Neuronal stem cell (in vitro differentiated cells): ENCODE measurements around the gene BMP6.

Experiments
- DNase-seq: peaks from one replicate; pipeline ENCODE4 v3.0.0-alpha.2; 2013; ENCODE audit warnings: low spot score
- H2AFZ ChIP-seq: one replicate; pipeline ENCODE4 v1.6.1; 2013; ENCODE audit warnings: mild to moderate bottlenecking, low read length, inconsistent platforms
- H2AK5ac ChIP-seq: 2 replicates; pipeline ENCODE4 v1.6.1; 2013; ENCODE audit warnings: low read depth, mild to moderate bottlenecking, inconsistent platforms, low read length, moderate library complexity, mixed read lengths
- H2BK120ac ChIP-seq: 2 replicates; pipeline ENCODE4 v1.6.1; 2013; ENCODE audit warnings: low read depth, mild to moderate bottlenecking, inconsistent platforms, low read length, moderate library complexity, mixed read lengths
- H2BK12ac ChIP-seq: one replicate; pipeline ENCODE4 v1.6.1; 2013; ENCODE audit warnings: low read length, inconsistent platforms
- H2BK15ac ChIP-seq: 2 replicates; pipeline ENCODE4 v1.6.1; 2013; ENCODE audit warnings: mild to moderate bottlenecking, low read length, inconsistent platforms, mixed read lengths
- H2BK5ac ChIP-seq: one replicate; pipeline ENCODE4 v1.6.1; 2013; ENCODE audit warnings: inconsistent platforms, mild to moderate bottlenecking, low read length, moderate library complexity
- H3K14ac ChIP-seq: one replicate; pipeline ENCODE4 v1.6.1; 2013; ENCODE audit warnings: low read length, inconsistent platforms
- H3K18ac ChIP-seq: 2 replicates; pipeline ENCODE4 v1.6.1; 2013; ENCODE audit warnings: low read length, inconsistent platforms
- H3K23ac ChIP-seq: 2 replicates; pipeline ENCODE4 v1.6.1; 2013; ENCODE audit warnings: low read depth, mild to moderate bottlenecking, mixed read lengths, low read length, inconsistent platforms; ENCODE audit not compliant: poor library complexity
- H3K27ac ChIP-seq: replicated peaks from 3 replicates; pipeline ENCODE4 v1.5.1; 2013; ENCODE audit warnings: low read length, inconsistent platforms
- H3K27me3 ChIP-seq, 3 experiments: 2 replicates each; pipeline ENCODE4 v1.6.1; 2013; ENCODE audit warnings: low read length in 3 of 3, mild to moderate bottlenecking in 2 of 3, inconsistent platforms in 1 of 3, low read depth in 1 of 3, mixed read lengths in 1 of 3, moderate library complexity in 1 of 3; ENCODE audit not compliant: control insufficient read depth in 3 of 3, insufficient read depth in 3 of 3
- H3K36me3 ChIP-seq, 2 donors: replicated peaks in 1 of 2; 2 replicates each; pipeline ENCODE4 v1.6.1; 2013; ENCODE audit warnings: low read length in 2 of 2; ENCODE audit not compliant: control insufficient read depth in 2 of 2, insufficient read depth in 2 of 2
- H3K4ac ChIP-seq: 2 replicates; pipeline ENCODE4 v1.6.1; 2013; ENCODE audit warnings: inconsistent platforms, mild to moderate bottlenecking, low read length, moderate library complexity
- H3K4me1 ChIP-seq, 2 donors: 1 replicate in 1 of 2; 2 replicates in 1 of 2; pipeline ENCODE4 v1.6.1; 2013; ENCODE audit warnings: low read length in 2 of 2, low read depth in 1 of 2; ENCODE audit not compliant: control insufficient read depth in 2 of 2, insufficient read depth in 1 of 2
- H3K4me2 ChIP-seq: one replicate; pipeline ENCODE4 v1.6.1; 2013; ENCODE audit warnings: mild to moderate bottlenecking, low read length, inconsistent platforms; ENCODE audit not compliant: insufficient read depth, poor library complexity, severe bottlenecking
- H3K4me3 ChIP-seq, 2 donors: 2 replicates each; pipeline ENCODE4 v1.5.1; 2013; ENCODE audit warnings: low read length in 2 of 2, mild to moderate bottlenecking in 2 of 2, inconsistent platforms in 1 of 2, moderate library complexity in 1 of 2
- H3K79me1 ChIP-seq: one replicate; pipeline ENCODE4 v1.6.1; 2013; ENCODE audit warnings: low read depth, mild to moderate bottlenecking, inconsistent platforms, low read length, moderate library complexity
- H3K9ac ChIP-seq: one replicate; pipeline ENCODE4 v1.6.1; 2013; ENCODE audit warnings: mild to moderate bottlenecking, low read depth, low read length, inconsistent platforms; ENCODE audit not compliant: poor library complexity
- H3K9me3 ChIP-seq, 2 donors: replicated peaks in 1 of 2; 2 replicates each; pipeline versions ENCODE3 to v1.6.1; 2013; ENCODE audit warnings: low read length in 2 of 2, mild to moderate bottlenecking in 2 of 2, inconsistent platforms in 1 of 2, low read depth in 1 of 2, mixed read lengths in 1 of 2, moderate library complexity in 1 of 2; ENCODE audit not compliant: control insufficient read depth in 2 of 2, insufficient read depth in 1 of 2
- H4K8ac ChIP-seq: one replicate; pipeline ENCODE4 v1.6.1; 2013; ENCODE audit warnings: low read depth, mild to moderate bottlenecking, inconsistent platforms, low read length, moderate library complexity
- H4K91ac ChIP-seq: one replicate; pipeline ENCODE4 v1.6.1; 2013; ENCODE audit warnings: low read length, low read depth, mild to moderate bottlenecking, inconsistent platforms; ENCODE audit not compliant: poor library complexity
- WGBS, 2 donors: extraction: QIAGEN DNeasy Blood & Tissue Kit; methylation state at CpG; one replicate each; pipeline ENCODE4 v1.1.7; 2013; ENCODE audit warnings: missing lambda C conversion rate in 2 of 2, mixed read lengths in 1 of 2; ENCODE audit not compliant: insufficient read length in 2 of 2, insufficient replicate concordance in 1 of 2; ENCODE audit errors: extremely low coverage in 2 of 2; 5-methylcytosine and 5-hydroxymethylcytosine counted together

The BMP6 gene

GRCh38 chr6:7787731-7788130, 61.8 kb downstream of the BMP6 start:
- Histone ChIP-seq H3K27me3 (peaks cover 0 to 31% (median 0%) of the 10 kb centered on the region in 3 experiments), H3K4me3 (no peak overlapping the region), H3K4me1 (peaks cover 0 to 1% of the 10 kb centered on the region in 2 donors), H3K36me3 (no peaks in the 10 kb centered on the region), H3K9ac (no peak overlapping the region), H3K4ac (no peak overlapping the region), H2AFZ (no peak overlapping the region), H2BK5ac (no peak overlapping the region), H3K27ac (no peak overlapping the region), H2AK5ac (no peak overlapping the region), H3K18ac (no peak overlapping the region), H3K79me1 (no peaks in the 10 kb centered on the region), H2BK15ac (no peak overlapping the region), H4K91ac (no peak overlapping the region), H2BK120ac (no peak overlapping the region), H3K9me3 (no peaks in the 10 kb centered on the region), H2BK12ac (no peak overlapping the region), H3K4me2 (no peak overlapping the region), H3K14ac (no peak overlapping the region), H4K8ac (no peak overlapping the region), H3K23ac (no peak overlapping the region)
- no peak for DNase-seq
- no CpG with 5 or more reads among the region's 2 CpGs for WGBS, 2 donors

DNA sequence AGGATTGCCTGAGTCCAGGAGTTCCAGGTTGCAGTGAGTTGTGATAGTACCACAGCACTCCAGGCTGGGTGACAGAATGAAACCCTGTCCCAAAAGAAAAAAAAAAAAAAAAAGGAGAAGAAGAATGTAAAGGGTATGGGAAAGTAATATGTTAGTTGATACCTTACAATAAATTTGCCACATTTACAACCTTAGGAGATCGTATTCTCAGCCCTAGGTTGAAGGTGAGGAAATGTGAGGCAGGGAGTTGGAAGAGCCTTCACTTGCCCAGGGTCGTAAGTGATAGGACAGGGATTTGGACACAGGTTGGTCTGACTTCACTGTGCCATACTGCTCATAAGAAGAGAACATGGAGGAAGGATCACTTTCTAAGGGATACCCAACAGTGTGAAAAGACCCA, 68.6 kb downstream of the BMP6 start:
- DNase-seq = no peak
- Histone ChIP-seq H4K8ac (no peak overlapping the region), H2BK15ac (no peak overlapping the region), H2BK5ac (no peak overlapping the region), H3K4me1 (no peaks in the 10 kb centered on the region), H3K14ac (no peak overlapping the region), H3K23ac (no peak overlapping the region), H2AFZ (no peak overlapping the region), H3K9ac (no peak overlapping the region), H3K4me2 (no peak overlapping the region), H3K4me3 (no peak overlapping the region), H3K4ac (no peak overlapping the region), H4K91ac (no peak overlapping the region), H3K79me1 (no peaks in the 10 kb centered on the region), H2BK120ac (no peak overlapping the region), H3K18ac (no peak overlapping the region), H3K27ac (no peak overlapping the region), H2AK5ac (no peak overlapping the region), H3K27me3 (peaks cover 0 to 14% (median 0%) of the 10 kb centered on the region in 3 experiments), H3K36me3 (no peaks in the 10 kb centered on the region), H3K9me3 (no peaks in the 10 kb centered on the region), H2BK12ac (no peak overlapping the region)
- no CpG with 5 or more reads among the region's 2 CpGs for WGBS, 2 donors

GRCh38 chr6:7797386-7797785, 71.5 kb downstream of the BMP6 start:
- no peak overlapping the region for H2BK5ac ChIP-seq
- no peak overlapping the region for H4K91ac ChIP-seq
- no peak overlapping the region for H3K4me2 ChIP-seq
- H3K79me1 ChIP-seq = no peaks in the 10 kb centered on the region
- H2BK12ac ChIP-seq = no peak overlapping the region
- no peak overlapping the region for H3K23ac ChIP-seq
- DNase-seq = no peak
- no peaks in the 10 kb centered on the region for H3K9me3 ChIP-seq
- H3K4me3 ChIP-seq = no peak overlapping the region
- H3K18ac ChIP-seq = no peak overlapping the region
- H2BK15ac ChIP-seq = no peak overlapping the region
- H3K27me3 ChIP-seq = peaks cover 0 to 10% (median 0%) of the 10 kb centered on the region in 3 experiments
- no peak overlapping the region for H2BK120ac ChIP-seq
- no peaks in the 10 kb centered on the region for H3K4me1 ChIP-seq
- H3K9ac ChIP-seq = no peak overlapping the region
- no peak overlapping the region for H3K27ac ChIP-seq
- H2AFZ ChIP-seq = no peak overlapping the region
- H3K14ac ChIP-seq = no peak overlapping the region
- H4K8ac ChIP-seq = no peak overlapping the region
- H3K36me3 ChIP-seq = no peaks in the 10 kb centered on the region
- no peak overlapping the region for H2AK5ac ChIP-seq
- no peak overlapping the region for H3K4ac ChIP-seq
- WGBS, 2 donors = no CpG with 5 or more reads among the region's 2 CpGs

- no peak overlapping the region for H2BK5ac ChIP-seq
- H2BK12ac ChIP-seq = no peak overlapping the region
- no peak overlapping the region for H2AK5ac ChIP-seq
- H3K18ac ChIP-seq = no peak overlapping the region
- no peak overlapping the region for H3K23ac ChIP-seq
- no peaks in the 10 kb centered on the region for H3K79me1 ChIP-seq
- H3K14ac ChIP-seq = no peak overlapping the region
- no peak overlapping the region for H3K4me2 ChIP-seq
- no peak overlapping the region for H2BK15ac ChIP-seq
- no peak overlapping the region for H3K27ac ChIP-seq
- no peaks in the 10 kb centered on the region for H3K4me1 ChIP-seq
- H3K27me3 ChIP-seq = peaks cover 0 to 12% (median 0%) of the 10 kb centered on the region in 3 experiments
- no peaks in the 10 kb centered on the region for H3K9me3 ChIP-seq
- H3K4me3 ChIP-seq = no peak overlapping the region
- no peak overlapping the region for H4K8ac ChIP-seq
- no peak overlapping the region for H2BK120ac ChIP-seq
- H3K4ac ChIP-seq = no peak overlapping the region
- no peak for DNase-seq
- H2AFZ ChIP-seq = no peak overlapping the region
- no peak overlapping the region for H3K9ac ChIP-seq
- no CpG with 5 or more reads among the region's 6 CpGs for WGBS, 2 donors
- H4K91ac ChIP-seq = no peak overlapping the region
- H3K36me3 ChIP-seq = no peaks in the 10 kb centered on the region
Measured at GRCh38 chr6:7798751-7799150, 72.9 kb downstream of the BMP6 start.
